ENCODE results near the gene CLEC1B.
"Not testable (repeated sequence)": the region's sequence is repeated elsewhere in the genome, so short reads cannot be mapped to it uniquely, and the experiment has no call there.

CLEC1B gene

GRCh38 chr12:10012630-10013330 is 13.9 kb upstream of the CLEC1B start:
- DNase-seq (no peak), ATAC-seq (no peak)
- no peaks in the 10 kb centered on the region for H3K4me1 Mint-ChIP-seq
- H3K4me3 Mint-ChIP-seq, result no peak overlapping the region
- peaks cover 9% of the 10 kb centered on the region for H3K27me3 Mint-ChIP-seq
- no peak overlapping the region for H3K27ac Mint-ChIP-seq
- H3K36me3 Mint-ChIP-seq (ENCODE audit: low read depth), result no peaks in the 10 kb centered on the region
- H3K9me3 Mint-ChIP-seq, result no peaks in the 10 kb centered on the region

- no peak for ATAC-seq
These were observed 2.4 kb upstream of the CLEC1B start for GRCh38 chr12:10001171-10001776.

GRCh38 chr12:9992296-9992695 is 6.6 kb downstream of the CLEC1B start:
- DNase-seq, result no peak
- no peaks in the 10 kb centered on the region for H3K9me3 Mint-ChIP-seq
- ATAC-seq, result no peak
- H3K4me3 Mint-ChIP-seq, result no peak overlapping the region
- H3K4me1 Mint-ChIP-seq, result peaks cover 2% of the 10 kb centered on the region
- no peaks in the 10 kb centered on the region for H3K36me3 Mint-ChIP-seq (ENCODE audit: low read depth)
- H3K27ac Mint-ChIP-seq, result no peak overlapping the region
- H3K27me3 Mint-ChIP-seq, result peaks cover 8% of the 10 kb centered on the region

More at GRCh38 chr12:10001171-10001776, 2.4 kb upstream of the CLEC1B start:
- DNase-seq, result no peak
- Mint-ChIP-seq H3K27me3 (no peaks in the 10 kb centered on the region), H3K9me3 (no peaks in the 10 kb centered on the region), H3K27ac (no peak overlapping the region), H3K4me3 (no peak overlapping the region), H3K4me1 (no peaks in the 10 kb centered on the region), H3K36me3 (ENCODE audit: low read depth) (no peaks in the 10 kb centered on the region)

- peaks cover 2% of the 10 kb centered on the region for H3K4me1 Mint-ChIP-seq
- DNase-seq (no peak), ATAC-seq (no peak)
- H3K36me3 Mint-ChIP-seq (ENCODE audit: low read depth), result no peaks in the 10 kb centered on the region
- H3K4me3 Mint-ChIP-seq, result no peak overlapping the region
- no peaks in the 10 kb centered on the region for H3K9me3 Mint-ChIP-seq
- no peak overlapping the region for H3K27ac Mint-ChIP-seq
- peaks cover 8% of the 10 kb centered on the region for H3K27me3 Mint-ChIP-seq
These were observed 7.0 kb downstream of the CLEC1B start for GRCh38 chr12:9991876-9992275.

GRCh38 chr12:9980126-9980525 is 18.8 kb downstream of the CLEC1B start:
- ATAC-seq, result no peak
- Mint-ChIP-seq H3K4me3 (no peak overlapping the region), H3K36me3 (ENCODE audit: low read depth) (peaks cover 3% of the 10 kb centered on the region), H3K4me1 (no peaks in the 10 kb centered on the region), H3K27me3 (no peaks in the 10 kb centered on the region), H3K9me3 (peaks cover 15% of the 10 kb centered on the region), H3K27ac (no peak overlapping the region)
- DNase-seq, result no peak

GRCh38 chr12:9977916-9978315 is 21.0 kb downstream of the CLEC1B start:
- DNase-seq (no peak), ATAC-seq (no peak)
- peaks cover 18% of the 10 kb centered on the region for H3K9me3 Mint-ChIP-seq
- no peak overlapping the region for H3K27ac Mint-ChIP-seq
- no peaks in the 10 kb centered on the region for H3K4me1 Mint-ChIP-seq
- H3K27me3 Mint-ChIP-seq, result no peaks in the 10 kb centered on the region
- H3K36me3 Mint-ChIP-seq (ENCODE audit: low read depth), result peaks cover 3% of the 10 kb centered on the region
- no peak overlapping the region for H3K4me3 Mint-ChIP-seq

GRCh38 chr12:9976626-9977025 is 22.3 kb downstream of the CLEC1B start:
- not testable (repeated sequence) for ATAC-seq; H3K36me3 Mint-ChIP-seq (ENCODE audit: low read depth); H3K27me3 Mint-ChIP-seq; DNase-seq; H3K4me3 Mint-ChIP-seq; H3K27ac Mint-ChIP-seq; H3K4me1 Mint-ChIP-seq
- H3K9me3 Mint-ChIP-seq, result peaks cover 18% of the 10 kb centered on the region

- H3K27ac Mint-ChIP-seq, result no peak overlapping the region
- peaks cover 18% of the 10 kb centered on the region for H3K9me3 Mint-ChIP-seq
- H3K4me1 Mint-ChIP-seq, result no peaks in the 10 kb centered on the region
- peaks cover 3% of the 10 kb centered on the region for H3K36me3 Mint-ChIP-seq (ENCODE audit: low read depth)
- H3K4me3 Mint-ChIP-seq, result no peak overlapping the region
- DNase-seq, result no peak
- H3K27me3 Mint-ChIP-seq, result no peaks in the 10 kb centered on the region
- no peak for ATAC-seq
These were observed 23.3 kb downstream of the CLEC1B start for GRCh38 chr12:9975614-9976013.

GRCh38 chr12:9974731-9975130 is 24.2 kb downstream of the CLEC1B start:
- not testable (repeated sequence) for H3K27ac Mint-ChIP-seq

GRCh38 chr12:9973949-9974348 is 25.0 kb downstream of the CLEC1B start:
- no peak for ATAC-seq
- Mint-ChIP-seq H3K4me3 (no peak overlapping the region), H3K9me3 (peaks cover 18% of the 10 kb centered on the region), H3K4me1 (no peaks in the 10 kb centered on the region), H3K27me3 (no peaks in the 10 kb centered on the region), H3K27ac (no peak overlapping the region), H3K36me3 (ENCODE audit: low read depth) (peaks cover 3% of the 10 kb centered on the region)
- DNase-seq, result no peak

More at GRCh38 chr12:9974731-9975130, 24.2 kb downstream of the CLEC1B start:
- not testable (repeated sequence) for H3K27me3 Mint-ChIP-seq; H3K36me3 Mint-ChIP-seq (ENCODE audit: low read depth); H3K4me3 Mint-ChIP-seq; H3K4me1 Mint-ChIP-seq; DNase-seq; ATAC-seq
- H3K9me3 Mint-ChIP-seq, result peaks cover 18% of the 10 kb centered on the region

GRCh38 chr12:9971181-9971580 is 27.7 kb downstream of the CLEC1B start, which contains the start of gene CLEC12A:
Gene CLEC12A, plus strand, starts transcription at chr12:9971409. Its CDS starts 188 bp downstream, at chr12:9971597.
- no peaks in the 10 kb centered on the region for H3K27me3 Mint-ChIP-seq
- peaks cover 6% of the 10 kb centered on the region for H3K9me3 Mint-ChIP-seq
- ATAC-seq (no peak), DNase-seq (no peak)
- H3K4me1 Mint-ChIP-seq, result no peaks in the 10 kb centered on the region
- peaks cover 3% of the 10 kb centered on the region for H3K36me3 Mint-ChIP-seq (ENCODE audit: low read depth)
- no peak within 1 kb of the TSS for H3K4me3 Mint-ChIP-seq
- H3K27ac Mint-ChIP-seq, result no peak within 1 kb of the TSS

GRCh38 chr12:9969673-9970072 is 29.2 kb downstream of the CLEC1B start:
- no peaks in the 10 kb centered on the region for H3K27me3 Mint-ChIP-seq
- H3K27ac Mint-ChIP-seq, result no peak overlapping the region
- no peaks in the 10 kb centered on the region for H3K36me3 Mint-ChIP-seq (ENCODE audit: low read depth)
- H3K4me3 Mint-ChIP-seq, result no peak overlapping the region
- no peaks in the 10 kb centered on the region for H3K9me3 Mint-ChIP-seq
- ATAC-seq, result no peak
- DNase-seq, result no peak
- no peaks in the 10 kb centered on the region for H3K4me1 Mint-ChIP-seq

- Mint-ChIP-seq H3K27me3 (no peaks in the 10 kb centered on the region), H3K36me3 (ENCODE audit: low read depth) (no peaks in the 10 kb centered on the region), H3K27ac (no peak overlapping the region), H3K9me3 (no peaks in the 10 kb centered on the region), H3K4me1 (peaks cover 26% of the 10 kb centered on the region), H3K4me3 (no peak overlapping the region)
- DNase-seq, result no peak
- no peak for ATAC-seq
These were observed 37.0 kb downstream of the CLEC1B start for GRCh38 chr12:9961901-9962300.

- ATAC-seq (no peak), DNase-seq (no peak)
- H3K27ac Mint-ChIP-seq, result no peak overlapping the region
- H3K27me3 Mint-ChIP-seq, result no peaks in the 10 kb centered on the region
- peaks cover 26% of the 10 kb centered on the region for H3K4me1 Mint-ChIP-seq
- no peak overlapping the region for H3K4me3 Mint-ChIP-seq
- no peaks in the 10 kb centered on the region for H3K36me3 Mint-ChIP-seq (ENCODE audit: low read depth)
- H3K9me3 Mint-ChIP-seq, result no peaks in the 10 kb centered on the region
These were observed 37.8 kb downstream of the CLEC1B start for GRCh38 chr12:9961106-9961505.

GRCh38 chr12:9960590-9960989 is 38.3 kb downstream of the CLEC1B start:
- Mint-ChIP-seq H3K4me1 (peaks cover 29% of the 10 kb centered on the region), H3K27ac (no peak overlapping the region), H3K9me3 (no peaks in the 10 kb centered on the region), H3K4me3 (no peak overlapping the region), H3K36me3 (ENCODE audit: low read depth) (no peaks in the 10 kb centered on the region), H3K27me3 (no peaks in the 10 kb centered on the region)
- ATAC-seq (no peak), DNase-seq (no peak)

Measured in activated naive CD8-positive, alpha-beta T cell treated with anti-CD3 and anti-CD28 coated beads, Interleukin-2, amount 50 U/mL, for 24 hours (primary cell).